Central memory CD8-positive, alpha-beta T cell (primary cell): Measurements from ENCODE around the gene TRIM54.

Experiments
- ATAC-seq: fragments of 150-1000 bp; cut with Tn5 transposase; replicated peaks from 2 replicates; pipeline ENCODE4 v1.10.0; 2022; ENCODE audit warnings: mild to moderate bottlenecking, moderate FRiP score, moderate number of reproducible peaks; ENCODE audit not compliant: poor library complexity, severe bottlenecking; ENCODE audit errors: extremely low read depth
- DNase-seq, 2 donors: peaks; one replicate each; pipeline ENCODE4 v3.0.0; 2021; ENCODE audit warnings: low spot score in 2 of 2
- H3K27ac Mint-ChIP-seq: one replicate; pipeline ENCODE4 v1.8.0; 2022; ENCODE audit warnings: low read depth, mild to moderate bottlenecking, moderate library complexity, mixed read lengths
- H3K27me3 Mint-ChIP-seq: one replicate; pipeline ENCODE4 v1.8.0; 2022; ENCODE audit warnings: mixed read lengths
- H3K36me3 Mint-ChIP-seq: one replicate; pipeline ENCODE4 v1.8.0; 2022; ENCODE audit warnings: mild to moderate bottlenecking, moderate library complexity, mixed read lengths; ENCODE audit not compliant: insufficient read depth
- H3K4me1 Mint-ChIP-seq: one replicate; pipeline ENCODE4 v1.8.0; 2022; ENCODE audit warnings: mixed read lengths
- H3K4me3 Mint-ChIP-seq: one replicate; pipeline ENCODE4 v1.8.0; 2022; ENCODE audit warnings: mild to moderate bottlenecking, moderate library complexity, mixed read lengths
- H3K9me3 Mint-ChIP-seq: one replicate; pipeline ENCODE4 v1.8.0; 2022; ENCODE audit warnings: mixed read lengths

Gene TRIM54

DNA sequence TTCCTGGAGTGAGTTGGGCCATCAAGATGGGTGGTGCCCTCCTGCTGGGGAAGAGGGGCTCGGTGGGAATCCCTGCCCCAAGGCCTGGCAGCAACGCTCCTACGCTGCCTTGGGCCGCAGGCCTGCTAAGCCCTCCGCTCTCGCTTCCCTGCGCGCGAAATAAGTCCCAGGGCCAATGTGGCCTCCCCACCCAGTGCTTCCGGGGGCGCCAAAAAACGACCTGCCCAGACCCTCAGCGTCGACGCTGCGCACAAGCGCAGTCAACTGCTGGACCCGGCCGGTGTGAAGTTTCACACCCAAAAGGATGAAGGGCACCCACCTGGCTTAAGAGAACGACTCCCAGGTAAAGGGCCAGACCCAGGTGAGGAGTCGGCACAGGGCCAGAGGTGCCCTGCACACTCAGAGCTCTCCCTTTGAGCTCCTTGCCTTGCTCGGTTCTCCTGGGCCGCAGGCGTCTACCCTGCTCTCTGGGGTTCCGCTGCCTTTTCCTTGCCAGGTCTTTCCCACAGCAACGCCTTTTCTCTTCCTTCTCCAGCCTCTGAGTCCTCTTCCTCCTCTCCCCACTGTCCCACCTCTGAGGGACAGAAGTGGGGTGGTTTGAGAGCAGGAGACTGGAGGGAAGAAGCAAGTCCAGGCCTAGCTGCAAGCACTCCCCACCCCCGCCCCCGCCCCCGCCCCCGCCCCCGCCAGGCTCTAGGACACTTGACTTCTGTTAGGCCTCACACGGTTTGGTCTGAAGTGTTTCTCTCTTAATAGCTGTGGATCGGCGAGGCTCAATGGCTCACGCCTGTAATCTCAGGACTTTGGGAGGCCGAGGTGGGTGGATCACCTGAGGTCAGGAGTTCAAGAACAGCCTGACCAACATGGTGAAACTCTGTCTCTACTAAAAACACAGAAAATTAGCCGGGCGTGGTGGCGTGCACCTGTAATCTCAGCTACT is 6.7 kb upstream of the TRIM54 start, which contains the start of gene DNAJC5G:
TSS of gene DNAJC5G (plus strand) at position 223 of the 940 bp plus-strand sequence. CDS start 1,296 bp downstream, outside the sequence.
- no peak within 1 kb of the TSS for H3K4me3 Mint-ChIP-seq
- no peak for ATAC-seq

DNA sequence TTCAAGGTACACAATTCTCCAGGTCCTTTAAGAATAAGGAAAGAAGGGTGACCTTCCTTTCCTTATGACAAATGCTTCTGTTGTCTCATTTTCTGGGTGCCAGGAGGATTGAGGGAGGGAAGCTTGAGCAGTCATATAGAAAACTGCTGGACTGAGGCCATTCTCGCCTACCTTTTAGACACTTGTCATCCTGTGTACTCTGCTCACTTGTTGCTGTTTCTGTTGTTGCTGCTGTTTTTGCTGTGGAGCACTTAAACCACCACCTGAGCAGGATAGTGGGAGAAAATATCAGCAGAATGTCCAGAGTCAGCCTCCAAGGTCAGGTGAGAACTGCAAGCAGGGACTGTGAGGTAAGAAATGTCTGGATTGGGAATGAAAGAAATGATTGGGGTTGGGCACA is 4.2 kb upstream of the TRIM54 start:
- Mint-ChIP-seq H3K36me3 (no peaks in the 10 kb centered on the region), H3K27me3 (peaks cover 88% of the 10 kb centered on the region), H3K27ac (no peak overlapping the region), H3K4me3 (no peak overlapping the region), H3K9me3 (no peaks in the 10 kb centered on the region), H3K4me1 (peaks cover 7% of the 10 kb centered on the region)
- DNase-seq = no peak
- ATAC-seq = no peak

More for the DNA sequence above, 6.7 kb upstream of the TRIM54 start, which contains the start of gene DNAJC5G:
- Mint-ChIP-seq H3K9me3 (no peaks in the 10 kb centered on the region), H3K4me1 (peaks cover 7% of the 10 kb centered on the region), H3K27me3 (peaks cover 67% of the 10 kb centered on the region), H3K36me3 (no peaks in the 10 kb centered on the region), H3K27ac (no peak within 1 kb of the TSS)
- DNase-seq = no peak

- DNase-seq = no peak
- Mint-ChIP-seq H3K4me3 (no peak overlapping the region), H3K4me1 (peaks cover 7% of the 10 kb centered on the region), H3K36me3 (no peaks in the 10 kb centered on the region), H3K27me3 (peaks cover 83% of the 10 kb centered on the region), H3K27ac (no peak overlapping the region), H3K9me3 (no peaks in the 10 kb centered on the region)
- no peak for ATAC-seq
These were observed 1.4 kb upstream of the TRIM54 start for GRCh38 chr2:27280826-27281225.

GRCh38 chr2:27281442-27281841 is 787 bp upstream of the TRIM54 start:
- peaks cover 80% of the 10 kb centered on the region for H3K27me3 Mint-ChIP-seq
- H3K36me3 Mint-ChIP-seq = no peaks in the 10 kb centered on the region
- H3K27ac Mint-ChIP-seq = no peak overlapping the region
- H3K4me3 Mint-ChIP-seq = no peak overlapping the region
- H3K9me3 Mint-ChIP-seq = no peaks in the 10 kb centered on the region
- H3K4me1 Mint-ChIP-seq = peaks cover 7% of the 10 kb centered on the region
- no peak for ATAC-seq
- no peak for DNase-seq

GRCh38 chr2:27282892-27283291 is 663 bp downstream of the TRIM54 start:
- no peaks in the 10 kb centered on the region for H3K36me3 Mint-ChIP-seq
- H3K4me3 Mint-ChIP-seq = no peak overlapping the region
- ATAC-seq = no peak
- peaks cover 80% of the 10 kb centered on the region for H3K27me3 Mint-ChIP-seq
- no peak for DNase-seq
- H3K4me1 Mint-ChIP-seq = peaks cover 7% of the 10 kb centered on the region
- no peaks in the 10 kb centered on the region for H3K9me3 Mint-ChIP-seq
- H3K27ac Mint-ChIP-seq = no peak overlapping the region

DNA sequence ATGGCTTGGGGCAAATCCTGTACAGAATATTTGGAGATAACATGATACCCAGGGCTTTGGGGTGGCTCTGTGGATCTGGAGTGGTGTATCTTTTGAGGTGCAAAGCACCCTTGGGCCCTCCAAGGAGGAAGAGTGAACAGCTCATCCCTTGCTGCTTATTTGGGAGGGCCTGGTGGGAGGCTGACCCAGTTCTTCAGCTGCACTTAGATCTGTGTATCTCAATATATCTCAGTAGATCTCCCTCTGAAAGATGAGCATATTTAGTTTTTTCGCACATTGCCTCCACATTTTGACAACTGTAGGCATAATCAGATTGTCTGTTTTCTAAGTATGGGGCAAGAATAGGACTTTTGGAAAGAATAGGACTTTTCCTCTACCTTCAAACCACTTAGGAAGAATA is 2.8 kb downstream of the TRIM54 start:
- Mint-ChIP-seq H3K27ac (no peak overlapping the region), H3K4me1 (peaks cover 2% of the 10 kb centered on the region), H3K9me3 (no peaks in the 10 kb centered on the region), H3K27me3 (peaks cover 80% of the 10 kb centered on the region), H3K4me3 (no peak overlapping the region), H3K36me3 (no peaks in the 10 kb centered on the region)
- DNase-seq (no peak), ATAC-seq (no peak)

- peaks cover 75% of the 10 kb centered on the region for H3K27me3 Mint-ChIP-seq
- no peaks in the 10 kb centered on the region for H3K36me3 Mint-ChIP-seq
- H3K4me1 Mint-ChIP-seq = no peaks in the 10 kb centered on the region
- no peak overlapping the region for H3K27ac Mint-ChIP-seq
- H3K4me3 Mint-ChIP-seq = no peak overlapping the region
- no peak for ATAC-seq
- no peaks in the 10 kb centered on the region for H3K9me3 Mint-ChIP-seq
- DNase-seq = no peak
These were observed 3.3 kb downstream of the TRIM54 start for GRCh38 chr2:27285481-27285880.

- no peaks in the 10 kb centered on the region for H3K9me3 Mint-ChIP-seq
- H3K27me3 Mint-ChIP-seq = peaks cover 70% of the 10 kb centered on the region
- H3K27ac Mint-ChIP-seq = no peak overlapping the region
- no peaks in the 10 kb centered on the region for H3K36me3 Mint-ChIP-seq
- DNase-seq (no peak), ATAC-seq (no peak)
- H3K4me3 Mint-ChIP-seq = no peak overlapping the region
- no peaks in the 10 kb centered on the region for H3K4me1 Mint-ChIP-seq
These were observed 6.4 kb downstream of the TRIM54 start for GRCh38 chr2:27288610-27289009.

GRCh38 chr2:27290549-27290948 is 8.3 kb downstream of the TRIM54 start:
- Mint-ChIP-seq H3K4me3 (no peak overlapping the region), H3K4me1 (no peaks in the 10 kb centered on the region), H3K9me3 (no peaks in the 10 kb centered on the region), H3K27me3 (peaks cover 64% of the 10 kb centered on the region), H3K36me3 (no peaks in the 10 kb centered on the region), H3K27ac (no peak overlapping the region)
- ATAC-seq (no peak), DNase-seq (no peak)

- Mint-ChIP-seq H3K27me3 (peaks cover 69% of the 10 kb centered on the region), H3K27ac (no peak overlapping the region), H3K9me3 (no peaks in the 10 kb centered on the region), H3K4me3 (no peak overlapping the region), H3K4me1 (no peaks in the 10 kb centered on the region), H3K36me3 (no peaks in the 10 kb centered on the region)
- DNase-seq = no peak
- no peak for ATAC-seq
These were observed 9.6 kb downstream of the TRIM54 start for GRCh38 chr2:27291865-27292264.

DNA sequence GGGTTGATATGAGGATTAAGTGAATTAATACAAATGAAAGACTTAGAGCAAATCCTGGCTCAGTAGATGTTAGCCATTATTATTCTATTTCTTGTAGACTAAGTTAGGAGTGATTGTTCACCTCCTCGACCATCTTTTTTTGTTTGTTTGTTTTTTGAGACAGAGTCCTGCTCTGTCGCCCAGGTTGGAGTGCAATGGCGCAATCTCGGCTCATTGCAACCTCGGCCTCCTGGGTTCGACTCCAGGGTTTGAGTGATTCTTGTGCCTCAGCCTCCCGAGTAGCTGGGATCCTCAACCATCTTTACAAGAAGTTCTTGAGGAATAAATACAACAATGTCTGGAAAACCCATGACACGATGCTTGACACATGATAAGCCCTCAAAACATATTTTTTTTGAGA is 12.7 kb downstream of the TRIM54 start:
- H3K9me3 Mint-ChIP-seq = no peaks in the 10 kb centered on the region
- no peak for ATAC-seq
- no peaks in the 10 kb centered on the region for H3K4me1 Mint-ChIP-seq
- peaks cover 2% of the 10 kb centered on the region for H3K36me3 Mint-ChIP-seq
- DNase-seq = no peak
- peaks cover 68% of the 10 kb centered on the region for H3K27me3 Mint-ChIP-seq
- no peak overlapping the region for H3K4me3 Mint-ChIP-seq
- no peak overlapping the region for H3K27ac Mint-ChIP-seq

GRCh38 chr2:27296481-27296880 is 14.3 kb downstream of the TRIM54 start:
- Mint-ChIP-seq H3K27ac (no peak overlapping the region), H3K4me1 (no peaks in the 10 kb centered on the region), H3K27me3 (peaks cover 65% of the 10 kb centered on the region), H3K4me3 (no peak overlapping the region), H3K9me3 (no peaks in the 10 kb centered on the region), H3K36me3 (peaks cover 2% of the 10 kb centered on the region)
- no peak for DNase-seq
- ATAC-seq = no peak

GRCh38 chr2:27297195-27297594 is 15.0 kb downstream of the TRIM54 start:
- DNase-seq (no peak), ATAC-seq (no peak)
- Mint-ChIP-seq H3K27me3 (peaks cover 58% of the 10 kb centered on the region), H3K36me3 (peaks cover 2% of the 10 kb centered on the region), H3K9me3 (no peaks in the 10 kb centered on the region), H3K27ac (no peak overlapping the region), H3K4me3 (no peak overlapping the region), H3K4me1 (no peaks in the 10 kb centered on the region)
